Measurements from ENCODE around the gene PAPSS2.
A peak's percentile ranks its signal among the peaks of the same experiment; 100 is the strongest.

- TF ChIP-seq, protein P1, sequence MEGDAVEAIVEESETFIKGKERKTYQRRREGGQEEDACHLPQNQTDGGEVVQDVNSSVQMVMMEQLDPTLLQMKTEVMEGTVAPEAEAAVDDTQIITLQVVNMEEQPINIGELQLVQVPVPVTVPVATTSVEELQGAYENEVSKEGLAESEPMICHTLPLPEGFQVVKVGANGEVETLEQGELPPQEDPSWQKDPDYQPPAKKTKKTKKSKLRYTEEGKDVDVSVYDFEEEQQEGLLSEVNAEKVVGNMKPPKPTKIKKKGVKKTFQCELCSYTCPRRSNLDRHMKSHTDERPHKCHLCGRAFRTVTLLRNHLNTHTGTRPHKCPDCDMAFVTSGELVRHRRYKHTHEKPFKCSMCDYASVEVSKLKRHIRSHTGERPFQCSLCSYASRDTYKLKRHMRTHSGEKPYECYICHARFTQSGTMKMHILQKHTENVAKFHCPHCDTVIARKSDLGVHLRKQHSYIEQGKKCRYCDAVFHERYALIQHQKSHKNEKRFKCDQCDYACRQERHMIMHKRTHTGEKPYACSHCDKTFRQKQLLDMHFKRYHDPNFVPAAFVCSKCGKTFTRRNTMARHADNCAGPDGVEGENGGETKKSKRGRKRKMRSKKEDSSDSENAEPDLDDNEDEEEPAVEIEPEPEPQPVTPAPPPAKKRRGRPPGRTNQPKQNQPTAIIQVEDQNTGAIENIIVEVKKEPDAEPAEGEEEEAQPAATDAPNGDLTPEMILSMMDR (IDR thresholded peaks at IDR 0.05; ENCODE audit: extremely low read depth in 1 of 2, insufficient read depth in 1 of 2, low read depth in 1 of 2, low read length in 2 of 2): peak; percentile 21 to 35
- no peak for TF ChIP-seq EZH2 (IDR thresholded peaks at IDR 0.05; ENCODE audit: borderline replicate concordance, low read depth, low read length, severe bottlenecking)
These were observed 112.3 kb downstream of the PAPSS2 start for GRCh38 chr10:87771871-87772500.

All from endothelial cell of umbilical vein (primary cell).